Sigmoid colon (tissue), 7 donors: ENCODE results near the gene COLQ. TPM values are rescaled to one million over a fixed set of nuclear protein-coding genes. Genes with fewer than 3 reads are reported as not detected.
A peak's percentile ranks its signal among the peaks of the same experiment; 100 is the strongest.

ENCODE experiments used
- DNase-seq: peaks from one replicate; pipeline ENCODE4 v3.0.0-alpha.2; 2019
- H3K27ac ChIP-seq, 4 donors: fragments of 200-600 bp; sonication (generic); one replicate each; pipeline ENCODE4 v1.5.1; 2016 to 2019; ENCODE audit warnings: mild to moderate bottlenecking in 1 of 4
- H3K27me3 ChIP-seq, 3 donors: fragments of 200-600 bp; sonication (generic); one replicate each; pipeline ENCODE4 v1.5.1; 2019; ENCODE audit warnings: mild to moderate bottlenecking in 1 of 3
- H3K36me3 ChIP-seq, 4 donors: fragments of 200-600 bp; sonication (generic); one replicate each; pipeline ENCODE4 v1.5.1; 2016 to 2019
- H3K4me1 ChIP-seq, 4 donors: fragments of 200-600 bp; sonication (generic); one replicate each; pipeline ENCODE4 v1.5.1; 2017 to 2019
- H3K4me3 ChIP-seq, 4 donors: fragments of 200-600 bp; sonication (generic); one replicate each; pipeline ENCODE4 v1.5.1; 2017 to 2019; ENCODE audit warnings: mild to moderate bottlenecking in 2 of 4, moderate library complexity in 1 of 4
- H3K9me3 ChIP-seq, 4 donors: fragments of 200-600 bp in 3 of 4; sonication (generic) in 3 of 4; one replicate each; pipeline versions ENCODE4 v1.5.1 to v1.6.1; 2013 to 2019
- EP300 ChIP-seq, 4 donors: sonication (generic); formaldehyde crosslinking; IDR thresholded peaks; one replicate each; pipeline ENCODE4 v1.6.1; 2017; ENCODE audit warnings: antibody characterized with exemption in 4 of 4
- POLR2A ChIP-seq, 2 donors: fragments of 450-650 bp; IDR thresholded peaks; one replicate each; pipeline ENCODE4 v1.6.1; 2016; ENCODE audit warnings: antibody characterized with exemption in 2 of 2, mild to moderate bottlenecking in 2 of 2, moderate library complexity in 2 of 2
- POLR2AphosphoS5 ChIP-seq, 4 donors: sonication (generic); formaldehyde crosslinking; IDR thresholded peaks; one replicate each; pipeline ENCODE4 v1.6.1; 2017; ENCODE audit warnings: antibody characterized with exemption in 4 of 4
- whole genome bisulfite sequencing, 2 donors: extraction: QIAGEN DNeasy Blood & Tissue Kit; methylation state at CpG; one replicate each; pipeline ENCODE4 v1.1.7; 2013; 5-methylcytosine and 5-hydroxymethylcytosine counted together
- intact Hi-C: fragments of 100-400 bp; cut with DNase I; formaldehyde crosslinking; loops from one replicate; pipeline ENCODE4 v1.15.1; 2023
- polyA plus RNA-seq, 3 donors: library from polyadenylated mRNA; stranded (reverse); fragments of 200-250 nt; gene quantifications; one replicate each; pipeline ENCODE4 v1.2.3, GENCODE V29; 2013
- total RNA-seq, 4 donors: library from RNA; depleted of rRNA; stranded (reverse); fragments of >200 nt; gene quantifications; one replicate each; pipeline ENCODE4 v1.1.0, GENCODE V29; 2016
- TF ChIP-seq, protein P1 (sequence below), 4 experiments: fragments of 450-650 bp in 3 of 4; fragments of 200-600 bp in 1 of 4; IDR thresholded peaks; one replicate each; pipeline ENCODE4 v1.5.1; 2016 to 2019; ENCODE audit warnings: antibody characterized with exemption in 4 of 4, mild to moderate bottlenecking in 3 of 4, moderate library complexity in 2 of 4
- donor health status: healthy with polysubstance abuse.
- donor health status: Bipolar disorder and iron deficiency.
- donor health status: healthy.

The COLQ gene
- total and polyA plus RNA-seq, 7 donors: 0.69 to 5.3 (median 1.9) TPM; not detected in 1

GRCh38 chr3:15512166-15512565, 9.3 kb downstream of the COLQ start:
- intact Hi-C loops: no loop called here
- Histone ChIP-seq H3K4me3 (no peak overlapping the region), H3K27ac (peak overlapping the region in 1 of 4 donors; percentile 26), H3K4me1 (peaks cover 0 to 14% (median 12%) of the 10 kb centered on the region in 4 donors), H3K36me3 (no peaks in the 10 kb centered on the region), H3K27me3 (no peaks in the 10 kb centered on the region), H3K9me3 (no peaks in the 10 kb centered on the region)
- TF ChIP-seq POLR2A (IDR thresholded peaks at IDR 0.05) (no peak), POLR2AphosphoS5 (IDR thresholded peaks at IDR 0.05) (peak in 2 of 4 donors; percentile 15 to 62), EP300 (IDR thresholded peaks at IDR 0.05) (peak in 1 of 4 donors; percentile 50)
- TF ChIP-seq, protein P1, sequence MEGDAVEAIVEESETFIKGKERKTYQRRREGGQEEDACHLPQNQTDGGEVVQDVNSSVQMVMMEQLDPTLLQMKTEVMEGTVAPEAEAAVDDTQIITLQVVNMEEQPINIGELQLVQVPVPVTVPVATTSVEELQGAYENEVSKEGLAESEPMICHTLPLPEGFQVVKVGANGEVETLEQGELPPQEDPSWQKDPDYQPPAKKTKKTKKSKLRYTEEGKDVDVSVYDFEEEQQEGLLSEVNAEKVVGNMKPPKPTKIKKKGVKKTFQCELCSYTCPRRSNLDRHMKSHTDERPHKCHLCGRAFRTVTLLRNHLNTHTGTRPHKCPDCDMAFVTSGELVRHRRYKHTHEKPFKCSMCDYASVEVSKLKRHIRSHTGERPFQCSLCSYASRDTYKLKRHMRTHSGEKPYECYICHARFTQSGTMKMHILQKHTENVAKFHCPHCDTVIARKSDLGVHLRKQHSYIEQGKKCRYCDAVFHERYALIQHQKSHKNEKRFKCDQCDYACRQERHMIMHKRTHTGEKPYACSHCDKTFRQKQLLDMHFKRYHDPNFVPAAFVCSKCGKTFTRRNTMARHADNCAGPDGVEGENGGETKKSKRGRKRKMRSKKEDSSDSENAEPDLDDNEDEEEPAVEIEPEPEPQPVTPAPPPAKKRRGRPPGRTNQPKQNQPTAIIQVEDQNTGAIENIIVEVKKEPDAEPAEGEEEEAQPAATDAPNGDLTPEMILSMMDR (IDR thresholded peaks at IDR 0.05): no peak
- WGBS, 2 donors: 33 to 65% methylated on average over 10 of the region's 10 CpGs
- peak; percentile 79 for DNase-seq

GRCh38 chr3:15511156-15511555, 10.3 kb downstream of the COLQ start:
- TF ChIP-seq POLR2A (IDR thresholded peaks at IDR 0.05) (no peak), EP300 (IDR thresholded peaks at IDR 0.05) (no peak), POLR2AphosphoS5 (IDR thresholded peaks at IDR 0.05) (no peak)
- TF ChIP-seq, protein P1 (IDR thresholded peaks at IDR 0.05): no peak
- no peak for DNase-seq
- H3K27ac ChIP-seq: no peak overlapping the region
- intact Hi-C loops: no loop called here
- H3K4me1 ChIP-seq: peaks cover 0 to 14% (median 12%) of the 10 kb centered on the region in 4 donors
- H3K9me3 ChIP-seq: no peaks in the 10 kb centered on the region
- 90 to 95% methylated on average over 3 of the region's 3 CpGs for WGBS, 2 donors
- no peaks in the 10 kb centered on the region for H3K36me3 ChIP-seq
- H3K27me3 ChIP-seq: no peaks in the 10 kb centered on the region
- H3K4me3 ChIP-seq: no peak overlapping the region

DNA sequence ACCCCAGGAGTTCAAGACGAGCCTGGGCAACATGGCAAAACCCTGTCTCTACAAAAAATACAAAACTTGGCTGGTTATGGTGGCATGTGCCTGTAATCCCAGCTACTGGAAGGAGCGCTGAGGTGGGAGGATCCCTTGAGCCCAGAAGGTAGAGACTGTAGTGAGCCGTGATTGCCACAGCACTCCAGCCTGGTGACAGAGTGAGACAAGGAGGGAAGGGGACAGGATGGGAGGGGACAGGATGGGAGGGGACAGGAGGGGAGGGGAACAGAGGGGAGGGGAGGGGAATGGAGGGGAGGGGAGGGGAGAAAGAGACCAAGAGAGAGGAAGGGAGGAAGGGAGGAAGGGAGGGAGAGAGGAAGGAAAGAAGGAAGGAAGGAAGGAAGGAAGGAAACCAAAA, 11.0 kb downstream of the COLQ start:
- intact Hi-C loops: no loop called here
- DNase-seq: no peak
- no peaks in the 10 kb centered on the region for H3K36me3 ChIP-seq
- no peak overlapping the region for H3K27ac ChIP-seq
- H3K4me1 ChIP-seq: peaks cover 0 to 14% (median 12%) of the 10 kb centered on the region in 4 donors
- no peaks in the 10 kb centered on the region for H3K9me3 ChIP-seq
- H3K27me3 ChIP-seq: no peaks in the 10 kb centered on the region
- 90 to 93% methylated on average over 3 of the region's 3 CpGs for WGBS, 2 donors
- TF ChIP-seq, protein P1 (IDR thresholded peaks at IDR 0.05): no peak
- TF ChIP-seq POLR2AphosphoS5 (IDR thresholded peaks at IDR 0.05): no peak
- no peak for TF ChIP-seq POLR2A (IDR thresholded peaks at IDR 0.05)
- TF ChIP-seq EP300 (IDR thresholded peaks at IDR 0.05): no peak
- no peak overlapping the region for H3K4me3 ChIP-seq

DNA sequence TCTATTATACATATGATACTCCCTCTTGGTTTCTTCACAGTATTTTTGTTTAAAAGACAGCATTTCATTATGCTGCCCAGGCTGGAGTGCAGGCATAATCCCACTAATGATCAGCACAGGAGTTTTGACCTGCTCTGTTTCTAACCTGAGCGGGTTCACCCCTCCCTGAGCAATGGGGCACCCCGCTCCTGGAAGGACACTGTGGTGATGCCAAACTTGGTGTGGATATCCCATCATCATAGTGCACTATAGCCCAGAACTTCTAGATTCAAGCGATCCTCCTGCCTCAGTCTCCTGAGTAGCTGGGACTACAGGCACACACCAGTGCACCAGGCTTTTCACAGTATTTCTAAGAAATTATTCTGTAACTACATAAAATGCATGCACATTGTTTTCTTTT, 14.9 kb downstream of the COLQ start:
- no peak for DNase-seq
- TF ChIP-seq POLR2AphosphoS5 (IDR thresholded peaks at IDR 0.05) (no peak), EP300 (IDR thresholded peaks at IDR 0.05) (no peak), POLR2A (IDR thresholded peaks at IDR 0.05) (no peak)
- TF ChIP-seq, protein P1 (IDR thresholded peaks at IDR 0.05): no peak
- Histone ChIP-seq H3K27ac (no peak overlapping the region), H3K4me1 (no peaks in the 10 kb centered on the region), H3K36me3 (no peaks in the 10 kb centered on the region), H3K27me3 (no peaks in the 10 kb centered on the region), H3K4me3 (no peak overlapping the region), H3K9me3 (no peaks in the 10 kb centered on the region)
- WGBS, 2 donors: 97 to 98% methylated on average over 3 of the region's 3 CpGs
- intact Hi-C loops: no loop called here
